SH-SY5Y (cell line): Measurements from ENCODE around the gene RAPGEF1.

Source experiments
- GATA2 ChIP-seq: IDR thresholded peaks from 2 replicates; pipeline ENCODE4 v1.6.1; 2011; ENCODE audit warnings: mild to moderate bottlenecking, low read depth, low read length
- GATA3 ChIP-seq: IDR thresholded peaks from 2 replicates; pipeline ENCODE4 v1.6.1; 2011; ENCODE audit warnings: low read depth, mild to moderate bottlenecking, low read length, moderate library complexity

- no peak for TF ChIP-seq GATA3
- no peak for TF ChIP-seq GATA2
Observed at GRCh38 chr9:131624636-131625507, 115.0 kb downstream of the RAPGEF1 start.
